Central memory CD8-positive, alpha-beta T cell (primary cell): ENCODE data around the gene UTP20.
"Not testable (repeated sequence)": the region's sequence is repeated elsewhere in the genome, so short reads cannot be mapped to it uniquely, and the experiment has no call there.

Experiments used
- ATAC-seq: fragments of 150-1000 bp; cut with Tn5 transposase; replicated peaks from 2 replicates; pipeline ENCODE4 v1.10.0; 2022; ENCODE audit warnings: mild to moderate bottlenecking, moderate FRiP score, moderate number of reproducible peaks; ENCODE audit not compliant: poor library complexity, severe bottlenecking; ENCODE audit errors: extremely low read depth
- DNase-seq, 2 donors: peaks; one replicate each; pipeline ENCODE4 v3.0.0; 2021; ENCODE audit warnings: low spot score in 2 of 2
- H3K27ac Mint-ChIP-seq: one replicate; pipeline ENCODE4 v1.8.0; 2022; ENCODE audit warnings: low read depth, mild to moderate bottlenecking, moderate library complexity, mixed read lengths
- H3K27me3 Mint-ChIP-seq: one replicate; pipeline ENCODE4 v1.8.0; 2022; ENCODE audit warnings: mixed read lengths
- H3K36me3 Mint-ChIP-seq: one replicate; pipeline ENCODE4 v1.8.0; 2022; ENCODE audit warnings: mild to moderate bottlenecking, moderate library complexity, mixed read lengths; ENCODE audit not compliant: insufficient read depth
- H3K4me1 Mint-ChIP-seq: one replicate; pipeline ENCODE4 v1.8.0; 2022; ENCODE audit warnings: mixed read lengths
- H3K4me3 Mint-ChIP-seq: one replicate; pipeline ENCODE4 v1.8.0; 2022; ENCODE audit warnings: mild to moderate bottlenecking, moderate library complexity, mixed read lengths
- H3K9me3 Mint-ChIP-seq: one replicate; pipeline ENCODE4 v1.8.0; 2022; ENCODE audit warnings: mixed read lengths

UTP20 gene

DNA sequence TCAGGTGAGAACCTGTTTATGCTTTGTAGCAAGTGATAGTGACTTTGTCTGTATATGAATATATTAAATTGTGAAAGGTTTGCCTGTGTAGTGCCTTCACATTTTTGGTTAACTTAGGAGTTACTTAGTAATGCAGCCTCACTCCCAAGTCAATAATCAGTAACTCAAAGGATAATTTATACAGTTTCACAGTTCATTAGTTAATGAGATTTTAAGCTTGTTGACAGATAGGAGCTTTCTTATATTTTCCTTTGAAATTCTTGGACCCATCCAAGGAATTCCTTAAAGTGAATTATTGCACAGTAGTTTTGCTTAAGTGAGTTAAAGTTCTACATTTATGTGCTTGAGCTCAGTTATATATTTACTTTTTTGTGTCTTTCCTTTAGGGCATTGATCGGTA is 50.7 kb downstream of the UTP20 start:
- no peaks in the 10 kb centered on the region for H3K27me3 Mint-ChIP-seq
- no peaks in the 10 kb centered on the region for H3K4me1 Mint-ChIP-seq
- H3K9me3 Mint-ChIP-seq: no peaks in the 10 kb centered on the region
- no peak overlapping the region for H3K27ac Mint-ChIP-seq
- ATAC-seq: no peak
- no peak for DNase-seq
- peaks cover 37% of the 10 kb centered on the region for H3K36me3 Mint-ChIP-seq
- no peak overlapping the region for H3K4me3 Mint-ChIP-seq

DNA sequence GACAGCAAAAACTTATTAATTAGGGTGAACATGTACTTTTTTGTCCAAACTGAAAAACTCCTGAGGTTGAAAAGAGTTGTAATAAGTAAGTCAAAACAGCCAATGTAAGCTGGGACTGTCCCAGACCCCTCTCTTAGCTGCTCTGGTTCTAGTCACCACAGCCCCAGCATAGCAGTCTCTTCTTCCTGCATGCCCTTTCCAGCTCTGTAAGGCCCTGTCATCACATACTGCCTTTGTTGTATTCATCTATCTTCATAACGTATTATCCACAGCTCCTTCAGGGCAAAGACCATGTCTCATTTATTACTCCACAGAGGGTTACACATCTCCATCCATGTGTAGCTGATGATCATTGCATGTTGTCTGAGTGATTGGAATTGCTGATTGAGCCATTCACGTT is 56.5 kb downstream of the UTP20 start:
- Mint-ChIP-seq H3K36me3 (peaks cover 24% of the 10 kb centered on the region), H3K4me1 (no peaks in the 10 kb centered on the region), H3K27ac (no peak overlapping the region), H3K9me3 (no peaks in the 10 kb centered on the region), H3K27me3 (no peaks in the 10 kb centered on the region), H3K4me3 (no peak overlapping the region)
- ATAC-seq: no peak
- no peak for DNase-seq

DNA sequence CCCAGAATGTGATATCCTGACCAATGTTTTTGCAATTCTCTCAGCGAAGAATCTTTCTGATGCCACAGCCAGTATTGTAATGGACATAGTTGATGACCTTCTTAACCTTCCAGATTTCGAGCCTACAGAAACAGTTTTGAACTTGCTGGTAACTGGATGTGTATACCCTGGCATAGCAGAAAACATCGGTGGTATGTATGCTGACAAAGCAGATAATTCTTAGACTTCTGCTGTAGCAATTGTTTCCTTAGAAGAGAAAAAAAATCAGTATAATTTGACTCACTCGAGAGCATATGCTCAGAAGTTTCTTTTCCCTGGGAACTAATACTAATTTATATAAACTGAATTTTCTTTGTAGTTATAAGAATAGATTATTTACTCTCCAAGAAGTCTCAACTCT is 58.2 kb downstream of the UTP20 start:
- no peak overlapping the region for H3K27ac Mint-ChIP-seq
- no peak overlapping the region for H3K4me3 Mint-ChIP-seq
- no peak for DNase-seq
- H3K27me3 Mint-ChIP-seq: no peaks in the 10 kb centered on the region
- H3K9me3 Mint-ChIP-seq: no peaks in the 10 kb centered on the region
- peaks cover 27% of the 10 kb centered on the region for H3K36me3 Mint-ChIP-seq
- ATAC-seq: no peak
- no peaks in the 10 kb centered on the region for H3K4me1 Mint-ChIP-seq

DNA sequence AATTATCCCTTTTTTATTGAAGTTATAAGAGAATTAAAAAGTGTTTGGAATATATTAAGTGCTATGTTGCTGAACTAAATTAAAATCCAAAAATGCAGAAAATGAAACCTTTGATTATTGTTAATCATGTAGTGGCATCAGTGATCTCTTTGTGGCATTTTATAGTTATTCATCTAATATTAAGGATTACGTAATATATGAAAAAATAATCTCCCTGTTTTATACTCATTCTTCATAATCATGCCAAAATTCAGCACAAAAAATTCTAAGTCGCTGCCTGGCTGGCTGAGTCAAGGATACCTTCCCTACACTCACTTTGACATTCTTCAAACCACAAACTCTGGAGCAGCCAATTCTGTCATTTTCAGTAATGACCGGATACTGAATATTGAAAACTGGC is 64.0 kb downstream of the UTP20 start:
- H3K4me3 Mint-ChIP-seq: no peak overlapping the region
- peaks cover 58% of the 10 kb centered on the region for H3K36me3 Mint-ChIP-seq
- no peaks in the 10 kb centered on the region for H3K4me1 Mint-ChIP-seq
- no peak overlapping the region for H3K27ac Mint-ChIP-seq
- no peaks in the 10 kb centered on the region for H3K9me3 Mint-ChIP-seq
- no peaks in the 10 kb centered on the region for H3K27me3 Mint-ChIP-seq
- ATAC-seq: no peak
- no peak for DNase-seq

DNA sequence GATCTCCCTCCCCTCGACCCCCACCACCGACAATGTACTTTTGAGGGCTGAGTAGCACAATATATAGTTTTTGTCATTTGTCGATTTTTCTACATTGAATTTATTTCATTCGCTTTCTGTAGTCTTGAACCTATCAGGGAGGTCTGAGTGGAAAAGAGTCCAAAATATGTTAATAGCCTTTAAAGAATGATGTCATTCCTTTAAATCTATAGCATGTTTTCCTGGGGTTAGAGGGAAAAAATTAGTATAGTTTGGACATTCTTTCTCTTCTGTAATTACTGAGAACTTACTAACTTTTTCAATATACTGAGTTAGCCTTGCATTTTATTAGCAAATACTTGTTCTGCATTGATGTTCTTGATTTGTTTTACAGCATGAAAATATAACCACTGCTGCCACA is 71.8 kb downstream of the UTP20 start:
- Mint-ChIP-seq H3K27ac (no peak overlapping the region), H3K4me1 (no peaks in the 10 kb centered on the region), H3K36me3 (peaks cover 48% of the 10 kb centered on the region), H3K9me3 (no peaks in the 10 kb centered on the region), H3K4me3 (no peak overlapping the region), H3K27me3 (no peaks in the 10 kb centered on the region)
- ATAC-seq: no peak
- DNase-seq: no peak

DNA sequence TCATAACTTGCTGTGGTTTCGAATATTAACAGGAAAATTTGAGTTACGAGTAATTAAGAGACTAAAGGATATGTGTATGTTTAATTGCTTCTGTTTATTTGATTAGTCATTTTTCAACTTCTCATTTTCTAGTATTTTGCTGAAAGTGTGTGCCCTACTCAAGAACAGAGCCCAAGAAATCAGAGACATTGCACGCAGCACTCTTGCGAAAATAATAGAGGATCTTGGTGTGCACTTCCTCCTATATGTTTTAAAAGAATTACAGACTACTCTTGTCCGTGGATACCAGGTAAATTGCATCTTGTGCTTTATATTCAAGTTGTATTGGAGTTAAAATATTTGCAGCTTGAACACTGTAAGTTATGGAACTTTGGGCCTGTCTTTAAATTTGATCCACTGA is 76.9 kb downstream of the UTP20 start:
- Mint-ChIP-seq H3K27me3 (no peaks in the 10 kb centered on the region), H3K4me3 (no peak overlapping the region), H3K27ac (no peak overlapping the region), H3K9me3 (no peaks in the 10 kb centered on the region), H3K4me1 (no peaks in the 10 kb centered on the region), H3K36me3 (peaks cover 53% of the 10 kb centered on the region)
- DNase-seq (no peak), ATAC-seq (no peak)

DNA sequence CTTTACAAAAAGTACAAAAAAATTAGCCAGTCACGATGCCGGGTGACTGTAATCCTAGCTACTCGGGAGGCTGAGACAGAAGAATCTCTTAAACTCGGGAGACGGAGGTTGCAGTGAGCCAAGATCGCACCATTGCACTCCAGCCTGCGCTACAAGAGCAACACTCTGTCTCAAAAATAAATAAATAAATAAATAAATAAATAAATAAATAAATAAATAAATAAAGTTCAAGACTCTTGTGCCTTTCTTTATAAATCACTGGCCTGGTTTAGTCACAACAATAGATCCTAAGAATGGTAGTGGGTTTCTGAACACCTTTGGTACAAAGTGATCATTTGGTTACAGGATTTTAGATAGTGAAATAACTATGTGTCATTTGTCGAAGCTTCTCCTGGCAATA is 81.5 kb downstream of the UTP20 start:
- ATAC-seq (no peak), DNase-seq (no peak)
- H3K4me3 Mint-ChIP-seq: no peak overlapping the region
- H3K27ac Mint-ChIP-seq: no peak overlapping the region
- H3K36me3 Mint-ChIP-seq: peaks cover 44% of the 10 kb centered on the region
- no peaks in the 10 kb centered on the region for H3K27me3 Mint-ChIP-seq
- no peaks in the 10 kb centered on the region for H3K9me3 Mint-ChIP-seq
- H3K4me1 Mint-ChIP-seq: no peaks in the 10 kb centered on the region

DNA sequence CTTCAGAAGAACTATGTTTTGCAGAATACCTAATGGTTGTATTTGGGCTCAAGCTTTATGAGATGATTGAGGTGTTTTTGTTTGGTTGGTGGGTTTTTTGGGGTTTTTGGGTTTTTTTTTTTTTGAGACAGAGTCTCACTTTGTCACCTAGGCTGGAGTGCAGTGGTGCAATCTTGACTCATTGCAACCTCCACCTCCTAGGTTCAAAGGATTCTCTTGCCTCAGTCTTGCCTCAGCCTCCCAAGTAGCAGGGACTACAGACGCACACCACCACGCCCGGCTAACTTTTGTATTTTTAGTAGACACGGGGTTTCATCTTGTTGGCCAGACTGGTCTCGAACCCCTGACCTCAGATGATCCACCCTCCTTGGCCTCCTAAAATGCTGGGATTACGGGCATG is 88.1 kb downstream of the UTP20 start:
- Mint-ChIP-seq H3K27me3 (no peaks in the 10 kb centered on the region), H3K4me3 (no peak overlapping the region), H3K9me3 (no peaks in the 10 kb centered on the region), H3K4me1 (no peaks in the 10 kb centered on the region), H3K36me3 (peaks cover 43% of the 10 kb centered on the region), H3K27ac (no peak overlapping the region)
- DNase-seq (no peak), ATAC-seq (no peak)

DNA sequence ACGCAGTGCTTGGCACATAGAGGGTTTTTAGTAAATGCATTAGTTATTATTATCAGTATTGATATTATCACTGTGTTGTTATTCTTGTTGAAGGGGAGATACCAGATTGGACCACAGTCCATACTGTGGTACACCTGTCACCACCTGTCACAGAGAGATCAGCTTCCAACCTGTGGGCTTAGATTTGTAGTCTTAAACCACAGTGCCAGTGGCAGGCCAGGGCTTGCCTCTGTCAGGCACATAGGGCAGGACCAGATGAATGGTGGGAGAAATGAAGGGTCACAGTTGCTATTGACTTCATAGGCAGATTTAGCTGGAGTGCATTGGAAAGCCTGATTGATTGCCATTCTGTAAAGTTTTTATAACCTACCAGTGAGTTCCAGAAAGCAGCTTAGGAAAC is 92.5 kb downstream of the UTP20 start:
- H3K36me3 Mint-ChIP-seq: peaks cover 40% of the 10 kb centered on the region
- no peak overlapping the region for H3K27ac Mint-ChIP-seq
- H3K9me3 Mint-ChIP-seq: no peaks in the 10 kb centered on the region
- ATAC-seq (no peak), DNase-seq (no peak)
- no peaks in the 10 kb centered on the region for H3K4me1 Mint-ChIP-seq
- no peaks in the 10 kb centered on the region for H3K27me3 Mint-ChIP-seq
- no peak overlapping the region for H3K4me3 Mint-ChIP-seq

DNA sequence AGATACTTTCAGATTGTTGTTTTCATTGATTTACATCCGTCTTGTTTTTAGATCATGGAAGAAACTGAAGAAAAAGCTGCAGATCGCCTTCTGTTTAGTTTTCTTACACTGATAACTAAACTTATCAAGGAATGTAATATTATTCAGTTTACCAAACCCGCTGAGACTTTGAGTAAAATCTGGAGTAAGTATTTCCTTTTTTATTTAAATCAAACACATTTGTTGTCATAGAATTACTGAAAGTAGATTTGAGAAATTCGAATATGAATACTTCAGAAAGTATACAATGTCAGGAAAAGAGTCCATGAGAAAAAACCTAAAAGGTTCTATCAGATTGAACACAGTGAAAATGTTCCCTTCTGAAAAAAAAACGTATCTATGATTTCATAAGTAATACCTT is 95.7 kb downstream of the UTP20 start:
- Mint-ChIP-seq H3K36me3 (peaks cover 37% of the 10 kb centered on the region), H3K4me3 (no peak overlapping the region), H3K27me3 (no peaks in the 10 kb centered on the region), H3K9me3 (no peaks in the 10 kb centered on the region), H3K27ac (peak overlapping the region; percentile 35), H3K4me1 (no peaks in the 10 kb centered on the region)
- ATAC-seq (no peak), DNase-seq (no peak)

DNA sequence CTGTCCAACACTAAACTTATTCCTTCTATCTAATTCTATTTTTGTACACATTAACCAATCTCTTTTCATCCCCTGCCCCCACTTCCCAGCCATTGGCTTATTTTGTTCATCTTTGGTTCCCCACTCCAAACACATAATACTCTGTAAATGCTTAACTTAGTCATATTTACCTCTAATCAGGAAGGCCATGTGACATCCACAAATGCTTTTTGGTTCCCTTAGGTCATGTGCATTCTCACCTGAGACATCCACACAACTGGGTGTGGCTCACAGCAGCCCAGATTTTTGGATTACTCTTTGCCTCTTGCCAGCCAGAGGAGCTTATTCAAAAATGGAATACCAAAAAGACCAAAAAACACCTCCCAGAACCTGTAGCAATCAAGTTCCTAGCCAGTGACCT is 99.2 kb downstream of the UTP20 start:
- peak overlapping the region; percentile 48 for H3K27ac Mint-ChIP-seq
- no peaks in the 10 kb centered on the region for H3K27me3 Mint-ChIP-seq
- ATAC-seq (no peak), DNase-seq (no peak)
- peaks cover 41% of the 10 kb centered on the region for H3K36me3 Mint-ChIP-seq
- no peaks in the 10 kb centered on the region for H3K9me3 Mint-ChIP-seq
- H3K4me1 Mint-ChIP-seq: no peaks in the 10 kb centered on the region
- H3K4me3 Mint-ChIP-seq: no peak overlapping the region

DNA sequence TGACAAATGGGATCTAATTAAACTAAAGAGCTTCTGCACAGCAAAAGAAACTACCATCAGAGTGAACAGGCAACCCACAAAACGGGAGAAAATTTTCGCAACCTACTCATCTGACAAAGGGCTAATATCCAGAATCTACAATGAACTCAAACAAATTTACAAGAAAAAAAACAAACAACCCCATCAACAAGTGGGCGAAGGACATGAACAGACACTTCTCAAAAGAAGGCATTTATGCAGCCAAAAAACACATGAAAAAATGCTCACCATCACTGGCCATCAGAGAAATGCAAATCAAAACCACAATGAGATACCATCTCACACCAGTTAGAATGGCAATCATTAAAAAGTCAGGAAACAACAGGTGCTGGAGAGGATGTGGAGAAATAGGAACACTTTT is 111.3 kb downstream of the UTP20 start:
- not testable (repeated sequence) for H3K4me3 Mint-ChIP-seq, DNase-seq, H3K27me3 Mint-ChIP-seq, H3K27ac Mint-ChIP-seq, ATAC-seq, H3K9me3 Mint-ChIP-seq
- H3K36me3 Mint-ChIP-seq: peaks cover 26% of the 10 kb centered on the region
- H3K4me1 Mint-ChIP-seq: peaks cover 12% of the 10 kb centered on the region

DNA sequence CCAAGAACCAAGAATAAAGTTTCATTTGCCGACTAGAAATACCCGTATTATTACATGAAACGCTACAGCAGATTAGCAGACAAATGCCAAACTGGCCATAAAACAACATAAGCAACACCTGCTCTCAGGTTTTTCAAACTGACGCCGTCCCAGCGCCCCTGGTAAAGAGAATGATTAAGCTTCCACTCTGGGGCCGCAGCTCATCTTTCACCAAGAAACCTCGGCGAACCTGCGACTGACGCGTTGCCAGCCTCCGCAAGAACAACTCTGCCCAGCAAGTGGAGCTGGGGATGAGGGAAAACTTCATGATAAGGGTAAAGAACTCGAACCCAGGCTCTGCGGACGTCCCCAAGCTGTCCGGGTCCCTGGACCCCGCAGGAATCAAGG is 127.1 kb downstream of the UTP20 start:
- DNase-seq: no peak
- no peaks in the 10 kb centered on the region for H3K27me3 Mint-ChIP-seq
- peaks cover 31% of the 10 kb centered on the region for H3K4me1 Mint-ChIP-seq
- peak overlapping the region; percentile 97 for H3K27ac Mint-ChIP-seq
- peaks cover 10% of the 10 kb centered on the region for H3K36me3 Mint-ChIP-seq
- no peaks in the 10 kb centered on the region for H3K9me3 Mint-ChIP-seq
- peak overlapping the region; percentile 99 for H3K4me3 Mint-ChIP-seq
- ATAC-seq: peak; percentile 37
